Measurements from ENCODE around the gene PROM1.

PROM1 gene

GRCh38 chr4:15990570-15991285 is 93.1 kb downstream of the PROM1 start:
- POLR2A ChIA-PET, result no interaction called here

More at GRCh38 chr4:15990570-15991285, 93.1 kb downstream of the PROM1 start:
- H3K27ac ChIP-seq (ENCODE audit: extremely low read depth, low read depth, low read length), result no peak overlapping the region
- H3K4me3 ChIP-seq (ENCODE audit: low read depth, low read length), result no peak overlapping the region
- H3K9me3 ChIP-seq (ENCODE audit: control insufficient read depth, insufficient read depth, low read depth, low read length), result no peaks in the 10 kb centered on the region
- CTCF ChIA-PET, result interaction anchor here (0.6 to 1.1 kb wide), 3 partner anchors 9 to 593 kb away, joined by 3 read pairs; no protein-coding TSS in a partner anchor
- H3K4me1 ChIP-seq (ENCODE audit: control insufficient read depth, insufficient read depth, low read length), result no peaks in the 10 kb centered on the region
- no peaks in the 10 kb centered on the region for H3K36me3 ChIP-seq (ENCODE audit: control insufficient read depth in 2 of 2, insufficient read depth in 1 of 2, low read length in 2 of 2)
- TF ChIP-seq GLI4 (tag by site-specific recombination; IDR thresholded peaks at IDR 0.05) (no peak), TCF7L2 (IDR thresholded peaks at IDR 0.05; ENCODE audit: borderline replicate concordance, low read depth, low read length) (no peak), ZNF664 (tag by site-specific recombination; IDR thresholded peaks at IDR 0.05) (no peak), ATF2 (tag by site-specific recombination; IDR thresholded peaks at IDR 0.05; ENCODE audit: low read depth) (no peak), SP3 (tag by site-specific recombination; IDR thresholded peaks at IDR 0.05) (no peak), PRDM10 (tag by site-specific recombination; IDR thresholded peaks at IDR 0.05) (no peak), ZNF776 (tag by site-specific recombination; IDR thresholded peaks at IDR 0.05; ENCODE audit: borderline replicate concordance) (no peak), GFI1B (tag by site-specific recombination; IDR thresholded peaks at IDR 0.05) (no peak), ZNF610 (tag by site-specific recombination; IDR thresholded peaks at IDR 0.05; ENCODE audit: borderline replicate concordance) (no peak), ZNF623 (tag by site-specific recombination; IDR thresholded peaks at IDR 0.05) (no peak), ZBTB10 (tag by site-specific recombination; IDR thresholded peaks at IDR 0.05) (no peak), ZNF645 (tag by site-specific recombination; IDR thresholded peaks at IDR 0.05) (no peak), PRDM2 (tag by site-specific recombination; IDR thresholded peaks at IDR 0.05; ENCODE audit: borderline replicate concordance) (no peak), KLF7 (tag by site-specific recombination; IDR thresholded peaks at IDR 0.05; ENCODE audit: borderline replicate concordance) (no peak), ZNF391 (tag by site-specific recombination; IDR thresholded peaks at IDR 0.05; ENCODE audit: borderline replicate concordance, low read depth) (no peak), ZNF624 (tag by site-specific recombination; IDR thresholded peaks at IDR 0.05) (no peak), ZNF157 (tag by site-specific recombination; IDR thresholded peaks at IDR 0.05) (no peak), ZSCAN30 (tag by site-specific recombination; IDR thresholded peaks at IDR 0.05) (no peak)
